Measurements from ENCODE around the gene DISC1.

DNA sequence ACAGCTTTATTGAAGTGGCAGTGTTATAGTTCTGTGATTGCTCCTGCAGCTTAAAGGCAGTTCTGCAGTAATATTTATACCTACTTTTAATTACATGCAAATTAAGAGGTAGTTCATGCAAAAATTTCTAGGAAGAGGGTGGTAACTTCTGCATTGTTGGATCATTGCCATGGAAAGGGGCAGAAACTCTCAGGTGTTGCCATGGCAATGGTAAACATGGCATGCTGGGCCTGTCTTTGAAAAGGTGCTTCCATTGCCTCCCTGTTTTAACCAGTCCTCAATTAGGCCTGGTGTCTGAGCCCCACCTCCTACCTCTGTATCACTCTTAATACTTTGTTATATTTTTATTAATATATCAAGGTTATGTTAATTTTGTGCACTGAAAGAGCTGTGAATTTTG is 104.7 kb downstream of the DISC1 start:
- TF ChIP-seq SUZ12 (IDR thresholded peaks at IDR 0.05) = no peak
- no peak for TF ChIP-seq FOXA1 (IDR thresholded peaks at IDR 0.05)
- no peak for TF ChIP-seq SP1 (IDR thresholded peaks at IDR 0.05)
- TF ChIP-seq, protein P1, sequence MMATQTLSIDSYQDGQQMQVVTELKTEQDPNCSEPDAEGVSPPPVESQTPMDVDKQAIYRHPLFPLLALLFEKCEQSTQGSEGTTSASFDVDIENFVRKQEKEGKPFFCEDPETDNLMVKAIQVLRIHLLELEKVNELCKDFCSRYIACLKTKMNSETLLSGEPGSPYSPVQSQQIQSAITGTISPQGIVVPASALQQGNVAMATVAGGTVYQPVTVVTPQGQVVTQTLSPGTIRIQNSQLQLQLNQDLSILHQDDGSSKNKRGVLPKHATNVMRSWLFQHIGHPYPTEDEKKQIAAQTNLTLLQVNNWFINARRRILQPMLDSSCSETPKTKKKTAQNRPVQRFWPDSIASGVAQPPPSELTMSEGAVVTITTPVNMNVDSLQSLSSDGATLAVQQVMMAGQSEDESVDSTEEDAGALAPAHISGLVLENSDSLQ (IDR thresholded peaks at IDR 0.05) = no peak
- no peak for TF ChIP-seq FOXM1 (IDR thresholded peaks at IDR 0.05; ENCODE audit: borderline replicate concordance)
- TF ChIP-seq HDGF (IDR thresholded peaks at IDR 0.05; ENCODE audit: borderline replicate concordance) = no peak
- no peak for TF ChIP-seq LEF1 (IDR thresholded peaks at IDR 0.05; ENCODE audit: borderline replicate concordance)
- TF ChIP-seq TARDBP (IDR thresholded peaks at IDR 0.05) = no peak
- no peak for TF ChIP-seq FOXK2 (IDR thresholded peaks at IDR 0.05)
- no peak for TF ChIP-seq ARNT (IDR thresholded peaks at IDR 0.05)
- TF ChIP-seq ELF4 (IDR thresholded peaks at IDR 0.05) = no peak
- no peak for TF ChIP-seq NFRKB (IDR thresholded peaks at IDR 0.05)
- no peak for TF ChIP-seq L3MBTL2 (conservative IDR thresholded peaks at IDR 0.05)
